T-helper 2 cell treated with Interferon-gamma antibody and Interleukin-4, amounts not matched to agents 5 μg/mL and 100 μg/mL, for 36 hours (primary cell): Measurements from ENCODE around the gene TANC1.

Experiments used
- DNase-seq: peaks from one replicate; pipeline ENCODE4 v3.0.0; 2021; ENCODE audit warnings: low spot score
- H3K27ac Mint-ChIP-seq: one replicate; pipeline ENCODE4 v1.8.0; 2021; ENCODE audit warnings: mild to moderate bottlenecking, mixed read lengths
- H3K27me3 Mint-ChIP-seq: one replicate; pipeline ENCODE4 v1.8.0; 2021; ENCODE audit warnings: low read depth, mixed read lengths
- H3K36me3 Mint-ChIP-seq: one replicate; pipeline ENCODE4 v1.8.0; 2021; ENCODE audit warnings: low read depth, mixed read lengths
- H3K4me1 Mint-ChIP-seq: one replicate; pipeline ENCODE4 v1.8.0; 2021; ENCODE audit warnings: low read depth, mixed read lengths
- H3K4me3 Mint-ChIP-seq: one replicate; pipeline ENCODE4 v1.8.0; 2022; ENCODE audit warnings: mild to moderate bottlenecking, moderate library complexity, mixed read lengths
- H3K9me3 Mint-ChIP-seq: one replicate; pipeline ENCODE4 v1.8.0; 2021; ENCODE audit warnings: mixed read lengths

TANC1 gene

GRCh38 chr2:158993721-158994587 lies 25.5 kb downstream of the TANC1 start:
- Mint-ChIP-seq H3K4me3 (no peak overlapping the region), H3K36me3 (no peaks in the 10 kb centered on the region)

GRCh38 chr2:158994920-158995676 lies 26.7 kb downstream of the TANC1 start:
- H3K4me1 Mint-ChIP-seq: no peaks in the 10 kb centered on the region

More at GRCh38 chr2:158993721-158994587, 25.5 kb downstream of the TANC1 start:
- no peak for DNase-seq
- Mint-ChIP-seq H3K4me1 (no peaks in the 10 kb centered on the region), H3K9me3 (no peaks in the 10 kb centered on the region), H3K27ac (no peak overlapping the region), H3K27me3 (peaks cover 1% of the 10 kb centered on the region)

GRCh38 chr2:158995677-158996049 lies 27.2 kb downstream of the TANC1 start:
- H3K4me1 Mint-ChIP-seq: no peaks in the 10 kb centered on the region
- no peak overlapping the region for H3K27ac Mint-ChIP-seq
- DNase-seq: no peak
- no peak overlapping the region for H3K4me3 Mint-ChIP-seq
- H3K27me3 Mint-ChIP-seq: peaks cover 1% of the 10 kb centered on the region
- no peaks in the 10 kb centered on the region for H3K9me3 Mint-ChIP-seq
- H3K36me3 Mint-ChIP-seq: no peaks in the 10 kb centered on the region

More at GRCh38 chr2:158994920-158995676, 26.7 kb downstream of the TANC1 start:
- no peaks in the 10 kb centered on the region for H3K36me3 Mint-ChIP-seq
- no peaks in the 10 kb centered on the region for H3K9me3 Mint-ChIP-seq
- H3K4me3 Mint-ChIP-seq: no peak overlapping the region
- DNase-seq: no peak
- H3K27me3 Mint-ChIP-seq: peaks cover 1% of the 10 kb centered on the region
- no peak overlapping the region for H3K27ac Mint-ChIP-seq

GRCh38 chr2:158996378-158996993 lies 28.0 kb downstream of the TANC1 start:
- no peaks in the 10 kb centered on the region for H3K9me3 Mint-ChIP-seq
- H3K27ac Mint-ChIP-seq: no peak overlapping the region
- H3K4me1 Mint-ChIP-seq: no peaks in the 10 kb centered on the region
- H3K36me3 Mint-ChIP-seq: no peaks in the 10 kb centered on the region
- no peak for DNase-seq
- H3K27me3 Mint-ChIP-seq: peaks cover 1% of the 10 kb centered on the region
- no peak overlapping the region for H3K4me3 Mint-ChIP-seq

GRCh38 chr2:158997037-158997790 lies 28.8 kb downstream of the TANC1 start:
- no peaks in the 10 kb centered on the region for H3K9me3 Mint-ChIP-seq
- no peaks in the 10 kb centered on the region for H3K36me3 Mint-ChIP-seq
- no peak overlapping the region for H3K4me3 Mint-ChIP-seq
- no peak overlapping the region for H3K27ac Mint-ChIP-seq
- DNase-seq: no peak
- no peaks in the 10 kb centered on the region for H3K4me1 Mint-ChIP-seq
- peaks cover 1% of the 10 kb centered on the region for H3K27me3 Mint-ChIP-seq

- H3K4me3 Mint-ChIP-seq: no peak overlapping the region
- H3K36me3 Mint-ChIP-seq: no peaks in the 10 kb centered on the region
- H3K27me3 Mint-ChIP-seq: no peaks in the 10 kb centered on the region
- H3K9me3 Mint-ChIP-seq: no peaks in the 10 kb centered on the region
- no peak for DNase-seq
- no peak overlapping the region for H3K27ac Mint-ChIP-seq
- H3K4me1 Mint-ChIP-seq: no peaks in the 10 kb centered on the region
Observed at GRCh38 chr2:158998551-158999248, 30.3 kb downstream of the TANC1 start.

- Mint-ChIP-seq H3K27ac (no peak overlapping the region), H3K4me3 (no peak overlapping the region), H3K9me3 (no peaks in the 10 kb centered on the region), H3K27me3 (no peaks in the 10 kb centered on the region), H3K4me1 (no peaks in the 10 kb centered on the region), H3K36me3 (no peaks in the 10 kb centered on the region)
- DNase-seq: no peak
Observed at GRCh38 chr2:158999458-158999857, 31.0 kb downstream of the TANC1 start.

- Mint-ChIP-seq H3K4me3 (no peak overlapping the region), H3K9me3 (no peaks in the 10 kb centered on the region), H3K36me3 (no peaks in the 10 kb centered on the region), H3K27ac (no peak overlapping the region), H3K27me3 (no peaks in the 10 kb centered on the region), H3K4me1 (no peaks in the 10 kb centered on the region)
- no peak for DNase-seq
Observed at GRCh38 chr2:159000072-159000471, 31.6 kb downstream of the TANC1 start.

GRCh38 chr2:159002462-159003111 lies 34.1 kb downstream of the TANC1 start:
- Mint-ChIP-seq H3K36me3 (no peaks in the 10 kb centered on the region), H3K9me3 (no peaks in the 10 kb centered on the region), H3K4me1 (no peaks in the 10 kb centered on the region), H3K4me3 (no peak overlapping the region), H3K27me3 (no peaks in the 10 kb centered on the region), H3K27ac (no peak overlapping the region)
- no peak for DNase-seq

- Mint-ChIP-seq H3K27me3 (no peaks in the 10 kb centered on the region), H3K36me3 (no peaks in the 10 kb centered on the region), H3K4me3 (no peak overlapping the region), H3K27ac (no peak overlapping the region), H3K9me3 (no peaks in the 10 kb centered on the region), H3K4me1 (no peaks in the 10 kb centered on the region)
- no peak for DNase-seq
Observed at GRCh38 chr2:159003555-159003954, 35.1 kb downstream of the TANC1 start.

- Mint-ChIP-seq H3K9me3 (no peaks in the 10 kb centered on the region), H3K27ac (no peak overlapping the region), H3K27me3 (no peaks in the 10 kb centered on the region), H3K4me1 (no peaks in the 10 kb centered on the region), H3K4me3 (no peak overlapping the region), H3K36me3 (no peaks in the 10 kb centered on the region)
- DNase-seq: no peak
Observed at GRCh38 chr2:159004849-159005248, 36.4 kb downstream of the TANC1 start.

GRCh38 chr2:159009940-159010339 lies 41.5 kb downstream of the TANC1 start:
- Mint-ChIP-seq H3K27me3 (no peaks in the 10 kb centered on the region), H3K27ac (no peak overlapping the region), H3K36me3 (no peaks in the 10 kb centered on the region), H3K4me1 (no peaks in the 10 kb centered on the region), H3K4me3 (no peak overlapping the region), H3K9me3 (peaks cover 4% of the 10 kb centered on the region)
- DNase-seq: no peak

- Mint-ChIP-seq H3K9me3 (peaks cover 4% of the 10 kb centered on the region), H3K4me1 (no peaks in the 10 kb centered on the region), H3K36me3 (no peaks in the 10 kb centered on the region), H3K4me3 (no peak overlapping the region), H3K27me3 (no peaks in the 10 kb centered on the region), H3K27ac (no peak overlapping the region)
- DNase-seq: no peak
Observed at GRCh38 chr2:159010340-159010739, 41.9 kb downstream of the TANC1 start.
